ENCODE data around the gene NRL. TPM values are rescaled to one million over a fixed set of nuclear protein-coding genes. Genes with fewer than 3 reads are reported as not detected.

The NRL gene
- total RNA-seq, 1 donor from 2014 or later, result 1.8 TPM

- H3K4me1 Mint-ChIP-seq (ENCODE audit: low read depth), result peaks cover 31% of the 10 kb centered on the region
- H3K27ac Mint-ChIP-seq, result no peak overlapping the region
- H3K9me3 Mint-ChIP-seq, result no peaks in the 10 kb centered on the region
- H3K4me3 Mint-ChIP-seq (ENCODE audit: low read depth), result peak overlapping the region; percentile 10
- peaks cover 16% of the 10 kb centered on the region for H3K36me3 Mint-ChIP-seq (ENCODE audit: low read depth)
- intact Hi-C loops (cut with micrococcal nuclease), result loop anchor here (10.0 kb wide), 1 partner anchor 343 kb away; no protein-coding TSS in a partner anchor
- DNase-seq (ENCODE audit: low spot score), result no peak
- H3K27me3 Mint-ChIP-seq (ENCODE audit: low read depth), result no peaks in the 10 kb centered on the region
These were observed 22.6 kb downstream of the NRL start for GRCh38 chr14:24092110-24092504.

DNA sequence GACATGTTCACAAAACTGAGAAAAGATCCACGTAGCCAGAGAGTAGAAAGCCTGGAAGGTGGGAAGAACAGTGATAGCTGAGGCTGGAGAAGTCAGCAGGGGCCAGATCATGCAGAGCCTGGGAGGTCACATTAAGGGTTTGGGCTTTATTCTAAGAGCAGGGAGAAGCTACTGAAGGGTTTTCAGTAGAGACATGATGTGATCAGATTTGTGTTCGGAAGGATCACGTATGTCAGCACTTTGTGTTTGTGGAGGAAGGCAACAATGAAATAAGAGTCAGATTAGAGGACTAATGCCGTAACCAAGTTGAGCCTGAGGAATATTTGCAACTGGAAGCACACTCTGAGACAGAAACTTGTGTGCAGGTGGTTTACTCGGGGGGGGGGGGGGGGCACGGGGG is 24.9 kb downstream of the NRL start:
- H3K9me3 Mint-ChIP-seq, result no peaks in the 10 kb centered on the region
- no peaks in the 10 kb centered on the region for H3K27me3 Mint-ChIP-seq (ENCODE audit: low read depth)
- DNase-seq (ENCODE audit: low spot score), result no peak

GRCh38 chr14:24088095-24088494 is 26.7 kb downstream of the NRL start:
- Mint-ChIP-seq H3K4me1 (ENCODE audit: low read depth) (peaks cover 10% of the 10 kb centered on the region), H3K4me3 (ENCODE audit: low read depth) (no peak overlapping the region), H3K9me3 (no peaks in the 10 kb centered on the region), H3K27me3 (ENCODE audit: low read depth) (no peaks in the 10 kb centered on the region), H3K27ac (no peak overlapping the region), H3K36me3 (ENCODE audit: low read depth) (no peaks in the 10 kb centered on the region)
- intact Hi-C loops (cut with micrococcal nuclease), result no loop called here
- DNase-seq (ENCODE audit: low spot score), result no peak

More for the DNA sequence above, 24.9 kb downstream of the NRL start:
- H3K36me3 Mint-ChIP-seq (ENCODE audit: low read depth), result no peaks in the 10 kb centered on the region
- intact Hi-C loops (cut with micrococcal nuclease), result loop anchor here (1.0 to 10.0 kb wide), 3 partner anchors 32 to 345 kb away; no protein-coding TSS in a partner anchor
- H3K27ac Mint-ChIP-seq, result no peak overlapping the region
- peaks cover 16% of the 10 kb centered on the region for H3K4me1 Mint-ChIP-seq (ENCODE audit: low read depth)
- no peak overlapping the region for H3K4me3 Mint-ChIP-seq (ENCODE audit: low read depth)

- H3K4me1 Mint-ChIP-seq (ENCODE audit: low read depth), result peaks cover 9% of the 10 kb centered on the region
- intact Hi-C loops (cut with micrococcal nuclease), result no loop called here
- H3K4me3 Mint-ChIP-seq (ENCODE audit: low read depth), result no peak overlapping the region
These were observed 27.7 kb downstream of the NRL start for GRCh38 chr14:24087004-24087403.

DNA sequence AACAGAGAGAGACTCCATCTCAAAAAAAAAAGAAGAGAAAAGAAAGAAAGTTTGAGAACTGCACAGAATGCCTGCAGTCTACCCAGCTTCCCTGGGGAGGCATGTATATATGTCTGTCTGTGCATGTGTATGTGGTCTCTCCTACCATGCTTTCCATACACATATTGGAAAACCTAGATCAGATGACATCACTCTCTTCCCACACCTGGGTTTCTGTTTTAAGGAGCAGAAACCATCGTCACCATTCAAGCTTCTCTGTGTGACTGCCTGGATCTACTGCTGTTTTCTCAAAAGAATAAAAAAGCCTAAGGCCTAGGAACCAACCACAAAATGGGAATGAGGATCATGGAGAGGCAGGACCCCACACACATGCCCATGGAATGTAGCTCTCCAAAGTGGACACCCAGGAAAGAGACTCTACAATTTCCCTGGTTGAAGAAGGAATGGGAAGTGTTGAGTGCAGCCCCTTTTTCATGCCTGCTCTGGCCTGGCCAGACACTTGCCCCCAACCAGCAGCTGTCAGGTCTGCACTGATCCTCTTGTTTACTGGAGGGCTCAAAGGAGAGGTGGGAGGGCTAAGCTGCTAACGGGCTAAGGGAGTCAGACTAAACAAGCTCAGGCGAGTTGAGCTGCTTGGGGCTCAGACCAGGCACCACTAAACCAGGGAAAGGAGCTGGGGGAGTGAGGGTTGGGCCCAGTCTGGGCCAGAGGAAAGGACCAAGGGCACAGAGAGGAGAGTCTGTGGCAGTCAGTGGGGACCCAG is 28.4 kb downstream of the NRL start:
- no peaks in the 10 kb centered on the region for H3K9me3 Mint-ChIP-seq
- no peaks in the 10 kb centered on the region for H3K27me3 Mint-ChIP-seq (ENCODE audit: low read depth)
- H3K36me3 Mint-ChIP-seq (ENCODE audit: low read depth), result no peaks in the 10 kb centered on the region
- no peak for DNase-seq (ENCODE audit: low spot score)
- H3K4me1 Mint-ChIP-seq (ENCODE audit: low read depth), result peaks cover 12% of the 10 kb centered on the region
- H3K27ac Mint-ChIP-seq, result no peak overlapping the region
- intact Hi-C loops (cut with micrococcal nuclease), result no loop called here
- H3K4me3 Mint-ChIP-seq (ENCODE audit: low read depth), result no peak overlapping the region

More at GRCh38 chr14:24087004-24087403, 27.7 kb downstream of the NRL start:
- no peaks in the 10 kb centered on the region for H3K27me3 Mint-ChIP-seq (ENCODE audit: low read depth)
- H3K9me3 Mint-ChIP-seq, result no peaks in the 10 kb centered on the region
- H3K27ac Mint-ChIP-seq, result no peak overlapping the region
- H3K36me3 Mint-ChIP-seq (ENCODE audit: low read depth), result no peaks in the 10 kb centered on the region
- DNase-seq (ENCODE audit: low spot score), result no peak

DNA sequence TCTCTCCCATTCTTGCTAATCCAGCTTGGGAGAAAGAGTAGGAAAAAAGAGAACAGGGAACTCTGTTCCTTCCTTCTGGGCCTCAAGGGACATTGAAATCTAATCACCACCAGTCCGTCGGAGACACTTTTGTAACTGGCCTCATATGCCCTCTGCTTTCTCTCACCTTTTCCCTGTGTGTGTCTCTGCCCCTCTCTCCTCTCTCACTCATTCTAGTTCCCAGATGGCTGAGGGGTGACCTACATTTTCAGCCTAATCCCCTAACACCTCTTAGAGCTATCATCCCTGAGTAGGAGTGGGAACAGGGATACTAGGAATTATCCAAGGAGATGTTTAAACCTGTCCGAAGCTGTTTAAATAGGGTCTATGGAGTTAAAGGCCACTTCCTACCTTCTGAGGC is 29.5 kb downstream of the NRL start:
- H3K27me3 Mint-ChIP-seq (ENCODE audit: low read depth), result no peaks in the 10 kb centered on the region
- no peak overlapping the region for H3K27ac Mint-ChIP-seq
- H3K4me3 Mint-ChIP-seq (ENCODE audit: low read depth), result no peak overlapping the region
- H3K9me3 Mint-ChIP-seq, result no peaks in the 10 kb centered on the region
- no peaks in the 10 kb centered on the region for H3K36me3 Mint-ChIP-seq (ENCODE audit: low read depth)
- no peak for DNase-seq (ENCODE audit: low spot score)
- intact Hi-C loops (cut with micrococcal nuclease), result no loop called here
- H3K4me1 Mint-ChIP-seq (ENCODE audit: low read depth), result peaks cover 15% of the 10 kb centered on the region

GRCh38 chr14:24084440-24084839 is 30.3 kb downstream of the NRL start:
- no peaks in the 10 kb centered on the region for H3K36me3 Mint-ChIP-seq (ENCODE audit: low read depth)
- no peaks in the 10 kb centered on the region for H3K27me3 Mint-ChIP-seq (ENCODE audit: low read depth)
- H3K4me1 Mint-ChIP-seq (ENCODE audit: low read depth), result peaks cover 17% of the 10 kb centered on the region
- no peak overlapping the region for H3K4me3 Mint-ChIP-seq (ENCODE audit: low read depth)
- no peak overlapping the region for H3K27ac Mint-ChIP-seq
- no peaks in the 10 kb centered on the region for H3K9me3 Mint-ChIP-seq
- intact Hi-C loops (cut with micrococcal nuclease), result no loop called here
- no peak for DNase-seq (ENCODE audit: low spot score)

DNA sequence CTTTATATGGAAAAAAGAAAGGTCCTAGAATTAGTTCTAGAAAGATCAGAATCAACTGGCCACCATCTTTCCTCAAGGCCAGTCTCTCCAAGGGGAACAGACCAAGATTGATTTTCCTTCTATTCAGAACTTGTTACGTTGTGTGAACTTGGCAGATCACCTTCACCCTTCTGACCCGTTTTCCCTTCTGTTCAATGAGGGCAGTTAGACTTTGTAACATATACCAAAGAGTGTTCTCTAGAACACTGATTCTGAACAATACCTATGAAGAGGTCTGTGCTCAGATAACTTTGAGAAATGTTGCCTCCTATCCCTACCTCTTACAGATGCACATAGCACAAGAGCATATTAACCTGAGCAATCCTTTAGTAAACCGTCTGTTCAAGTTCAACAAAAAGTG is 31.3 kb downstream of the NRL start:
- no peak for DNase-seq (ENCODE audit: low spot score)
- Mint-ChIP-seq H3K9me3 (no peaks in the 10 kb centered on the region), H3K36me3 (ENCODE audit: low read depth) (no peaks in the 10 kb centered on the region), H3K4me3 (ENCODE audit: low read depth) (no peak overlapping the region), H3K4me1 (ENCODE audit: low read depth) (peaks cover 17% of the 10 kb centered on the region), H3K27me3 (ENCODE audit: low read depth) (no peaks in the 10 kb centered on the region), H3K27ac (no peak overlapping the region)
- intact Hi-C loops (cut with micrococcal nuclease), result no loop called here

DNA sequence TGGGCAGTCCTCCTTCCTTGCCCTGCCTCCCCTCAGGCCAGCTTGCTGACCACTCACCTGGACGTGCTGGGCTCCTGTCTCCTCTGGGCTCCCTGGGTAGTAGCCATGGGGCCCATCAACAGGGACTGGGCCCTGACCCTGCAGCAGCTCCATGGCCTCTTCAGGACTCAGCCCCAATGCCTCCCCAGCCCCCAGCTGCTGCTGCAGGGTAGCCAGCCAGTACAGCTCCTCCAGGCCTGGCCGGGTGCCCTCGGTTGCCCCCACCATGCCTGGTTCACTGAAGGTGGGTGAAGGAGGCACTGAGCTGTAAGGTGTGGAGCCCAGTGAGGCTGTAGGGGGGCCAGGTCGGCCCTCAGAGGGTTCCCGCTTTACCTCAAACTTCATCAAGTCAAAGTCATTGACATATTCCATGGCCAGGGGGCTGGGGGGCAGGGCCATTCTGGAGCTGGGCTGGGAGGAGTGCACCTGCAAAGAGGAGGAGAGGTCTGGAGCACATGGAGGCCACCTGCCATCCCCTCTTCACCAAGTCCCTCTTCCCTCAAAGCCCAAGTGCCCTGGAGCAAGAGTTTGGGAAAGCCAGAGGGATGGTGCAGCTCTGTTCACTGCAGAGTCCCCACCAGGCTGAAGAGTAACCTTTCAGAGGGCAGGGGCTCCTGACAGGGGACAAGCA is 32.2 kb downstream of the NRL start:
- no peaks in the 10 kb centered on the region for H3K27me3 Mint-ChIP-seq (ENCODE audit: low read depth)
- H3K4me3 Mint-ChIP-seq (ENCODE audit: low read depth), result peak overlapping the region; percentile 73
- intact Hi-C loops (cut with micrococcal nuclease), result no loop called here
- H3K4me1 Mint-ChIP-seq (ENCODE audit: low read depth), result peaks cover 17% of the 10 kb centered on the region
- H3K27ac Mint-ChIP-seq, result peak overlapping the region; percentile 45
- H3K36me3 Mint-ChIP-seq (ENCODE audit: low read depth), result no peaks in the 10 kb centered on the region
- no peak for DNase-seq (ENCODE audit: low spot score)
- no peaks in the 10 kb centered on the region for H3K9me3 Mint-ChIP-seq

DNA sequence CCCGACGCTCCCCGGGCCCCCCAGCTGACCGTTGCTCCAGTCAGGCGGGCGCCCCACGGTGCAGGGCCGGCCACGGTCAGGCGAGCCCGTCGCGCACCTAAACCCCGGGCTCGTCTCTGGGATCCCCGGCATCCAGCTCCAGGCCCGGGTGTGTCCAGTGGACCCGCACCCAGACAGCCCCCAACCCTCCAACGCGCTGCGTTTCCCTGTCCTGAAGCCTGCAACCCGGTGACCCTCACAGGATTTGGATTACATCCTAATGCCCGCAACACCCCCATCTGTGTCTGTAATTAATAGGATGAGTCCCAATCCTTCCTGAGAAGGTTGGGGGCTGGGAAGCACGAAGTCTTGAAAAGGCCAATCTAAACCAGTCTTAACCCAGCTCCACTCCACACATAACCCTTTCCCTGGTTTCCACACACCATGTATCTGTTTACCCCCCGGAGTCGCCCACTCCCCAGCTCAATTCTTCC is 33.0 kb downstream of the NRL start:
- H3K4me1 Mint-ChIP-seq (ENCODE audit: low read depth), result peaks cover 17% of the 10 kb centered on the region
- H3K4me3 Mint-ChIP-seq (ENCODE audit: low read depth), result peak overlapping the region; percentile 73
- intact Hi-C loops (cut with micrococcal nuclease), result no loop called here
- peak overlapping the region; percentile 45 for H3K27ac Mint-ChIP-seq
- DNase-seq (ENCODE audit: low spot score), result no peak
- H3K27me3 Mint-ChIP-seq (ENCODE audit: low read depth), result no peaks in the 10 kb centered on the region
- H3K9me3 Mint-ChIP-seq, result no peaks in the 10 kb centered on the region
- H3K36me3 Mint-ChIP-seq (ENCODE audit: low read depth), result no peaks in the 10 kb centered on the region

DNA sequence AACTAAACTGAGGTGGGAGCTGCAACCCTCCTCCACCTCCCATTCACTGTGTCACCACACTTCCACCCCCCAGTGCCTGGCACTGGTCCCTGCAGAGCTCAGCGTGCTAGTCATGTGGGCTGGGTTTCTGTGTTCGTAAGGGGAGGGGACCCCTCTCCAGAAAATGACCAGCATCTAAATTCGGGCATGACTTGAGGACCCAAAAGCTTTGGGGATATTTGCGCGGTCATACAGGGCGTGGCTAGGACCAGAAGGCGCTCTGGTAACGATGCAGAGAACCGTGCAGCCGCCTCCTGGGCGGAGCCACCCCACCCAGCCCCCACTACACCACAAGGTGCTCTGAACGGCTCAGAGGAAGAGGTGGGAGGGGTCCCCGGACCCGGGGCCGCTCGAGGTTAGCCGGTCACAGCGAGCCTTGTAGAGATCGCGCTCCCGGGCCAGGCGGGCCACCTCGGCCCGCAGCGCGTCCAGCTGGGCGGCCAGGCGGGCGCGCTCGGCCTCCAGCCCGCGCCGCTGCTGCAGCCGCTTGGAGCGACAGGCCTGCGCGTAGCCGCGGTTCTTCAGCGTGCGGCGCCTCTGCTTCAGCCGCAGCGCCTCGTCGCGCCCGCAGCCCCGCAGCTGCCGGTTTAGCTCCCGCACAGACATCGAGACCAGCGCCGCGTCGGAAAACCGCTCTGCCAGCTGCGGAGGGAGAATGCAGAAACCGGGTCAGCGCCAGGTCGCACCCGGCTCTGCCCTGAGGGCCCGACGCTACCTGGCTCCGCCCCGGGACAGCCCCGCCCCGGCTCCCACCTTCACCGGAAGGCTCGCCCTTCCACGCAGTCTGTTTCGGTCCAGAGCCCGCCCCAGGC is 33.6 kb downstream of the NRL start:
- H3K4me3 Mint-ChIP-seq (ENCODE audit: low read depth), result peak overlapping the region; percentile 75
- intact Hi-C loops (cut with micrococcal nuclease), result no loop called here
- H3K4me1 Mint-ChIP-seq (ENCODE audit: low read depth), result peaks cover 17% of the 10 kb centered on the region
- H3K9me3 Mint-ChIP-seq, result no peaks in the 10 kb centered on the region
- H3K27ac Mint-ChIP-seq, result peak overlapping the region; percentile 71
- peak; percentile 73 for DNase-seq (ENCODE audit: low spot score)
- H3K27me3 Mint-ChIP-seq (ENCODE audit: low read depth), result no peaks in the 10 kb centered on the region
- no peaks in the 10 kb centered on the region for H3K36me3 Mint-ChIP-seq (ENCODE audit: low read depth)

DNA sequence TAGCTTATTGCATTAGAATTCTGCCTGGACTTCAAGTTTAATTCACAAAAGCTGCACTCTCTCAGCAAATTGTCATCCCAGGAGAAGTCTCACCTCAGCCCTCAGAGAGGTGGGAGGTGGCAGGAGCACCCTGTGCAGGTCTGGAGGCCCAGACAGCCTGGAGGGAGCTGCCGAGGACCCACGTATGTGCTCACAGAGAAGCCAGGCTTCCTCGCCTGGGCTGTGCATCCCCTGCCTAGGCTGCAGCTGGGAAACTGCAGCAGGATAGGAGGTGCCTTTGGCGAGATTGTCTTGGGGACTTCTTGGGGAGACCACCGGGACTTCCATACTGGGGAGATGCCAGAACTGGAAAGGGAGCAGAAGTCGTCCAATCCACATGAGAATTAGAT is 34.6 kb downstream of the NRL start:
- intact Hi-C loops (cut with micrococcal nuclease), result no loop called here
- H3K27me3 Mint-ChIP-seq (ENCODE audit: low read depth), result no peaks in the 10 kb centered on the region
- no peak for DNase-seq (ENCODE audit: low spot score)
- no peaks in the 10 kb centered on the region for H3K36me3 Mint-ChIP-seq (ENCODE audit: low read depth)
- peak overlapping the region; percentile 75 for H3K4me3 Mint-ChIP-seq (ENCODE audit: low read depth)
- H3K27ac Mint-ChIP-seq, result peak overlapping the region; percentile 46
- H3K9me3 Mint-ChIP-seq, result no peaks in the 10 kb centered on the region
- peaks cover 26% of the 10 kb centered on the region for H3K4me1 Mint-ChIP-seq (ENCODE audit: low read depth)

Measured in activated T-helper 2 cell treated with anti-CD3 and anti-CD28 coated beads, Interferon-gamma antibody, Interleukin-2, Interleukin-4, amounts not matched to agents 10 μg/mL and 5 μg/mL and 100 μg/mL, durations not matched to agents 14 hours and 24 hours and 36 hours (primary cell).